ENCODE results near the gene PRPS1.

- TF ChIP-seq POLR2A (IDR thresholded peaks at IDR 0.05; ENCODE audit: low read length): no peak
- TF ChIP-seq GATA1 (IDR thresholded peaks at IDR 0.05; ENCODE audit: low read depth, low read length): no peak
These were observed 41.0 kb downstream of the PRPS1 start for GRCh38 chrX:107669261-107669660.

All from erythroblast (primary cell).